Measurements from ENCODE around the gene POLR2B. TPM values are rescaled to one million over a fixed set of nuclear protein-coding genes. Genes with fewer than 3 reads are reported as not detected.

Gene POLR2B
- total RNA-seq, 2 experiments from 2014 or later = 114 to 123 TPM

GRCh38 chr4:57077550-57078343 lies 99.1 kb downstream of the POLR2B start:
- Mint-ChIP-seq H3K4me1 (ENCODE audit: low read depth) (no peaks in the 10 kb centered on the region), H3K27me3 (peaks cover 29% of the 10 kb centered on the region), H3K36me3 (no peaks in the 10 kb centered on the region), H3K27ac (no peak overlapping the region), H3K4me3 (no peak overlapping the region), H3K9me3 (no peaks in the 10 kb centered on the region)
- no peak for DNase-seq
- ChIA-PET CTCF (no interaction called here), POLR2A (no interaction called here)
- intact Hi-C loops (cut with micrococcal nuclease) = no loop called here

DNA sequence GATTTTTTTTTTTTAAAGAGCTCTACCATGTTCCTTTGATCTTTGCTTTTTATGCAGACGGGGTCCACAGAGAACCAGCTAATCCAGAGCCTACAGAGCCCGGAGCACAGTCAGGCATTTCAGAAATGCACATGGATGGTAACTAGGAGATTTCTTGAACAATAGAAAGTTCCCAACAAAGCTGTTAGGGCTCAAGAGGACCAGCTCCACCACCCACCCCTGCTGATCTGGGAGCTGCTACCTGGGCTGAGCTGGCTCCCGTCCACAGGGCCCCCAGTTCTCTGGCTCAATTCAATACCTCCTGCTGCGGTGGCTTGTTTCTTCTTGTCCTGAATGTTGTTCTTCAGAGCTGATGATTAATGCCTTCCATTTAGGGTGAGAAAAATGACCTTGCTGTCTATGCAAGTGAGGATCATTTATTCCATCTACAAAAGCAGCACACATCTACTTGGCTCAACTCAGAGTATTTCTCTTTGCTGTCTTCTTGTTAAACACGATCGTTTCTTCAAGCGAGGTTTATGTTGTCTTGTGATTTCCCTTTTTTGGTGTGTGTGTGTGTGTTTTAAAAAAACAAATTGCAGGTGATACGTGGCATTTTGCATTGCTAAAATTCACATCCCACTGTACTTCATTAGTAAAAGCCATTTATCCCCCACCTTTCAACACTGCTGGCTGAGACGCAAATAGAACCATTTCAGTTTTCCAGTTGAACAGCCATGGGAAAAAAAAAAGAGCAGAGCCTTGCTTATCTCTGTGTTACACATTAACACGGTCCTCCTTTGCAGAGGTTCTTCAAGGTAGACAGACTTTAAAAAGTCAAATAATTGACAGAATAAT lies 100.2 kb downstream of the POLR2B start:
- H3K4me3 Mint-ChIP-seq = no peak overlapping the region
- no peaks in the 10 kb centered on the region for H3K4me1 Mint-ChIP-seq (ENCODE audit: low read depth)
- CTCF ChIA-PET = no interaction called here
- H3K27me3 Mint-ChIP-seq = peaks cover 26% of the 10 kb centered on the region
- no peaks in the 10 kb centered on the region for H3K36me3 Mint-ChIP-seq
- intact Hi-C loops (cut with micrococcal nuclease) = no loop called here
- POLR2A ChIA-PET = no interaction called here
- DNase-seq = no peak
- H3K27ac Mint-ChIP-seq = no peak overlapping the region
- H3K9me3 Mint-ChIP-seq = no peaks in the 10 kb centered on the region

Other genes starting within 250 kb of the POLR2B start
- gene SPINK2, start 157.2 kb upstream of the POLR2B start, total RNA-seq = under 1 TPM in 1 of 2 experiments, not detected in 1; 0.51 TPM
- gene REST, start 71.0 kb upstream of the POLR2B start, total RNA-seq = 10 to 100 TPM; 46.1 to 47.0 TPM
- gene NOA1, start 1.3 kb upstream of the POLR2B start, total RNA-seq = 10 to 100 TPM; 25.0 to 26.6 TPM
- not detected for gene IGFBP7, start 131.5 kb downstream of the POLR2B start, total RNA-seq

Measured in activated CD4-positive, alpha-beta memory T cell treated with anti-CD3 and anti-CD28 coated beads for 36 hours (primary cell).